ENCODE data around the gene DHRS1. TPM values are rescaled to one million over a fixed set of nuclear protein-coding genes. Genes with fewer than 3 reads are reported as not detected.

DHRS1 gene
- total RNA-seq, 1 donor, result 13.8 TPM

- no peak for DNase-seq (ENCODE audit: low read depth)
- TF ChIP-seq CTCF (IDR thresholded peaks at IDR 0.05; ENCODE audit: insufficient read depth, low read depth, low read length), result no peak
- no peak overlapping the region for H3K4me3 ChIP-seq (ENCODE audit: low read depth, low read length)
These were observed 35.7 kb downstream of the DHRS1 start for GRCh38 chr14:24263848-24264247.

GRCh38 chr14:24262821-24263733 lies 36.5 kb downstream of the DHRS1 start, which contains the start of gene TGM1:
Gene TGM1, minus strand, starts transcription at chr14:24263177. Its CDS starts 825 bp downstream, at chr14:24262352.
- DNase-seq (ENCODE audit: low read depth), result no peak
- no peak within 1 kb of the TSS for H3K4me3 ChIP-seq (ENCODE audit: low read depth, low read length)
- TF ChIP-seq CTCF (IDR thresholded peaks at IDR 0.05; ENCODE audit: insufficient read depth, low read depth, low read length), result no peak

GRCh38 chr14:24261969-24262327 lies 37.6 kb downstream of the DHRS1 start:
- H3K4me3 ChIP-seq (ENCODE audit: low read depth, low read length), result no peak overlapping the region
- no peak for TF ChIP-seq CTCF (IDR thresholded peaks at IDR 0.05; ENCODE audit: insufficient read depth, low read depth, low read length)
- DNase-seq (ENCODE audit: low read depth), result no peak

GRCh38 chr14:24261256-24261968 lies 38.2 kb downstream of the DHRS1 start:
- H3K4me3 ChIP-seq (ENCODE audit: low read depth, low read length), result no peak overlapping the region
- DNase-seq (ENCODE audit: low read depth), result no peak
- no peak for TF ChIP-seq CTCF (IDR thresholded peaks at IDR 0.05; ENCODE audit: insufficient read depth, low read depth, low read length)

GRCh38 chr14:24260780-24261157 lies 38.8 kb downstream of the DHRS1 start:
- no peak for DNase-seq (ENCODE audit: low read depth)
- TF ChIP-seq CTCF (IDR thresholded peaks at IDR 0.05; ENCODE audit: insufficient read depth, low read depth, low read length), result no peak
- H3K4me3 ChIP-seq (ENCODE audit: low read depth, low read length), result no peak overlapping the region

GRCh38 chr14:24260026-24260779 lies 39.4 kb downstream of the DHRS1 start:
- H3K4me3 ChIP-seq (ENCODE audit: low read depth, low read length), result no peak overlapping the region
- TF ChIP-seq CTCF (IDR thresholded peaks at IDR 0.05; ENCODE audit: insufficient read depth, low read depth, low read length), result no peak
- DNase-seq (ENCODE audit: low read depth), result no peak
